Adrenal gland (tissue), 5 donors: ENCODE measurements around the gene CEP152.

Experiments used
- CTCF ChIP-seq, 6 experiments: fragments of 450-650 bp in 4 of 6; fragments of 200-600 bp in 2 of 6; sonication (generic) in 1 of 6; IDR thresholded peaks; 1 replicate in 5 of 6; 2 replicates in 1 of 6; pipeline versions ENCODE4 v1.5.1 to v1.8.0; 2016 to 2021; ENCODE audit warnings: antibody characterized with exemption in 6 of 6, mild to moderate bottlenecking in 2 of 6, moderate library complexity in 1 of 6
- POLR2A ChIP-seq, 2 donors: fragments of 450-650 bp; IDR thresholded peaks; one replicate each; pipeline ENCODE4 v1.6.1; 2017; ENCODE audit warnings: antibody characterized with exemption in 2 of 2, mild to moderate bottlenecking in 2 of 2, moderate library complexity in 1 of 2
- donor health status: DM: no; HTN: no; CAD: no.

GRCh38 chr15:48722764-48723661 lies 87.9 kb downstream of the CEP152 start:
- TF ChIP-seq POLR2A (IDR thresholded peaks at IDR 0.05) (no peak), CTCF (IDR thresholded peaks at IDR 0.05) (no peak)
